ENCODE results near the gene DDN.

Gene DDN

DNA sequence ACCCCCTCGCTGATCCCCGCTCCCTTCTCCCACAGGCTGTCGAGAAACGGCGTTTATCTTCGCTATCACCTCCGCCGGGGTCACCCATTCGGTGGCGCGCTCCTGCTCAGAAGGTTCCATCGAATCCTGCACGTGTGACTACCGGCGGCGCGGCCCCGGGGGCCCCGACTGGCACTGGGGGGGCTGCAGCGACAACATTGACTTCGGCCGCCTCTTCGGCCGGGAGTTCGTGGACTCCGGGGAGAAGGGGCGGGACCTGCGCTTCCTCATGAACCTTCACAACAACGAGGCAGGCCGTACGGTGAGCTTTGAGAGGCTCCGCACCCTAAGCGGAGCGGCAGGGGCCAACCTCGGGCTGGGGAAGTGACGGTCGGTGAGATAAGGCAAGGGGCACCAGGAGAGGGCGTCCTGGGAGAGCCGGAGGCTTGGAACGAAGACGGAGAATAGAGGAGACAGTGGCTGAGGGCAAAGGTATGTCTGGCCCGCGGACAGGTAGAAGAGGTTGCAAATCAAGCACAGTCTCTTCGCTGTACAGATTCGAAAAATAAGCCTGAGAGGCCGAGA is 18.7 kb downstream of the DDN start:
- no peak for DNase-seq

DNA sequence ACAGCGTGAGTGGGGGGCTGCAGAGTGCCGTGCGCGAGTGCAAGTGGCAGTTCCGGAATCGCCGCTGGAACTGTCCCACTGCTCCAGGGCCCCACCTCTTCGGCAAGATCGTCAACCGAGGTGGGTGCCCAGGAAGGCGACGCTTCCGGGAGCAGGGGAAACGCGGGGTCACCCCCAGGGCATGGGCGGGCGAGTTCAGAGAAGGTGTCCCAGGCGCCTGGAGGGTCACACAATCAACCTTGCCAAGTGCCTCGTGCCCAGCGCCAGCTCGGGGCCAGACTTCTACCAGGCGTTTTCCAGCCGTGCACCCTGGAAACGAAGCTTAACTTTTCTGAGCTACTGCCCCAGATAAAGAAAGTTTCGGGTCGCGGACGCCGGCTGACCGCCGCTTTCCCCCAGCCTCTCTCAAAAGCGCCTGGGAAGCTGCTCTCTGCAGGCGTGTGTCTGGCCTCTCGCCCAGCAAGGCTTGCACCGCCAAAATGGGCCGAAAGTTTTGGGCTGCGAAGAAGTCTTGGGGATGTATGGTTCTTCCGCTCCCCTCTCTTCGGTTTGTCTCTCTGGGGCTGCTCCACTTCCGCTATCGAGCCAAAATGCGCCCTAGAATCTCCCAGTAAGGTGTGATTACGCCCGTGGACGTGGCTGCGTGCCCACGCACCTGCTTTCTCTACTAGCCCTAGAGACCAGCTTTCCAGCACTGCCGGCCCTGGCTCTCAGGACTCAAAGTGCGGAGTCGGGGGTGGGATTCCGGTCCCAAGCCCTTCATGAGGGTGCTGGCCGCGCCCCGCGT is 19.4 kb downstream of the DDN start:
- DNase-seq: no peak

DNA sequence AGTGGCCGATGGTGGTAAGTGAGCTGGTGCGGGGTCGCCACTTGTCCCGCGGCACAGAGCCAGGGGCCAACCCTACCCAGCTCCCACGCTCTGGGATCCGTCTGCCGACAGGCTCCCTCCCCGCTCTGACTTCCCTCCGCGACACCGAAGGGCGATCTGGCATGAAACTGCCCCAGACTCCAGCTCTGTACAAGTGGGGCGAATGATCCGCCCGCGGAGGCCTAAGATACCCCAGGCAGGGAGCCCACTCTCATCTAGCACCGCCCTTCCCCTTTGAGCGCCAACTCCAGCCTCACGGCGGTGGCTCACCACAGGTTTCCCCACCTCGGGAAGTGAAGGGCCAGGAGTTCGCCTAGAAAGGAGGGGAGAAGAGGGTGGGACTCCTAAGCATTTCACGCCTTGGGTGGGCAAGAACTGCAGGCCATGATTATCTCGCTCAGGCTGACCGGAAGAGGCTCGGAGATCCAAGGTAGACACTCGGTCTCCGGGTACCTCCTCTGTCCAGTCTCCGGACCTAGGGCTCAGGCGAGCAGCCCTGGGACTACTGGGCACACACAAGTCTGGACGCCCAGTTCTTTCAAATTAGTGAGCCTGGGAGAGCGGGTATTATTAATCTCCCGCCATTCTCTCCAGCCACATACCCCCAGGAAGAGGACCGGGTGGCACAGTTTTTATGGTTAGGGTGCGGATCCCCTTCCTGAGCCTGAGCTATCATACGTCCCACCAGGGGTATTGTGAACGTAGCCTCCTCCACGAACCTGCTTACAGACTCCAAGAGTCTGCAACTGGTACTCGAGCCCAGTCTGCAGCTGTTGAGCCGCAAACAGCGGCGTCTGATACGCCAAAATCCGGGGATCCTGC is 20.2 kb downstream of the DDN start:
- DNase-seq: no peak

DNA sequence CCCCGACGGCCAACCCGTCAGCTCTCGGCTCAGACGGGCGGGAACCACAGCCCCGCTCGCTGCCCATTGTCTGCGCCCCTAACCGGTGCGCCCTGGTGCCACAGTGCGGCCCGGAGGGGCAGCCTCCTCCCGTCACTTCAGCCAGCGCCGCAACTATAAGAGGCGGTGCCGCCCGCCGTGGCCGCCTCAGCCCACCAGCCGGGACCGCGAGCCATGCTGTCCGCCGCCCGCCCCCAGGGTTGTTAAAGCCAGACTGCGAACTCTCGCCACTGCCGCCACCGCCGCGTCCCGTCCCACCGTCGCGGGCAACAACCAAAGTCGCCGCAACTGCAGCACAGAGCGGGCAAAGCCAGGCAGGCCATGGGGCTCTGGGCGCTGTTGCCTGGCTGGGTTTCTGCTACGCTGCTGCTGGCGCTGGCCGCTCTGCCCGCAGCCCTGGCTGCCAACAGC is 20.9 kb downstream of the DDN start, which contains the start of gene WNT1:
Gene WNT1 (plus strand): TSS at position 32 of the 450 bp plus-strand sequence. CDS start 329 bp downstream, at position 361.
- no peak for DNase-seq

DNA sequence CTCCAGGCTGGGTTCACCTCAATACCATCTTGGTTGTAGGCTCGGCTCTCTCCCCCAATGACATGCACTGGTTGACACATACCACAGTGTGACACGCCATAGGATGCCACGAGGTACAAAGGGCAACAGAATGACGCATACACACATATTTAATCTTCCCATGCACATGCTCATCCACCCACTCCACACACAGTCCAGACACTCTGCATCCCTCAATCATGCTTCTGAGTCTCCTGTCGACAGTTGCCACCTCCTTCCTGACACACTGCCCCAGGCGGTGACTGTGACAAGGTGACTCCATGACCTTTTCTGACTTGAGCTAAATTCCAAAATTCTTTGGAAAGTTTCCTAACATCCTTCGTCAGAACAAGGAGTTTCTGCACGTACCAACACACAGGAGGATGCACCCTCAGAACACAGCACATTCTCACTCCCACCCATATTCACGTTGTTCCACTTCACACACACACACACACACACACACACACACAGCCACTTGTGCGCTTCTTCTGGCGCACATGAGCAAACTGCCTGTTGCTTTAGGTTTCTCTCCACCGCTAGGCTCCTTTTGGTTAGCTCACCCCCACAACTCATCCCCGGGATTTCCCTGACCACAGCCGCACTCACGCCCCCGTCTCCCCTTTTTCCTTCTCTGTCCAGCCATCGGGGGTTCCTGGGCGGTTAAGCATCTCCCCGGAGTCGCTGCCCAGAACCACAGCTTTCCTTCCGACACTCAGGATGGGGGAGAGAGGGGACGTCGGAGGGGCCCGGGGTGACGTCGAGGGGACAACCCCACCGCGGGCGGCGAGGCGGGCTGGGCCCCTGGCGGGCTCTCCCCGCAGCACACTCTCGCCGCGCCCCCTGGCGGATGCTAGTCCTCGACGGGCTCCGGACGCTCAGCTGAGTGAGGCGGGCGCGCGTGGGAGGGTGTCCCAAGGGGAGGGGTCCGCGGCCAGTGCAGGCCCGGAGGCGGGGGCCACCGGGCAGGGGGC is 21.6 kb downstream of the DDN start:
- DNase-seq: no peak

DNA sequence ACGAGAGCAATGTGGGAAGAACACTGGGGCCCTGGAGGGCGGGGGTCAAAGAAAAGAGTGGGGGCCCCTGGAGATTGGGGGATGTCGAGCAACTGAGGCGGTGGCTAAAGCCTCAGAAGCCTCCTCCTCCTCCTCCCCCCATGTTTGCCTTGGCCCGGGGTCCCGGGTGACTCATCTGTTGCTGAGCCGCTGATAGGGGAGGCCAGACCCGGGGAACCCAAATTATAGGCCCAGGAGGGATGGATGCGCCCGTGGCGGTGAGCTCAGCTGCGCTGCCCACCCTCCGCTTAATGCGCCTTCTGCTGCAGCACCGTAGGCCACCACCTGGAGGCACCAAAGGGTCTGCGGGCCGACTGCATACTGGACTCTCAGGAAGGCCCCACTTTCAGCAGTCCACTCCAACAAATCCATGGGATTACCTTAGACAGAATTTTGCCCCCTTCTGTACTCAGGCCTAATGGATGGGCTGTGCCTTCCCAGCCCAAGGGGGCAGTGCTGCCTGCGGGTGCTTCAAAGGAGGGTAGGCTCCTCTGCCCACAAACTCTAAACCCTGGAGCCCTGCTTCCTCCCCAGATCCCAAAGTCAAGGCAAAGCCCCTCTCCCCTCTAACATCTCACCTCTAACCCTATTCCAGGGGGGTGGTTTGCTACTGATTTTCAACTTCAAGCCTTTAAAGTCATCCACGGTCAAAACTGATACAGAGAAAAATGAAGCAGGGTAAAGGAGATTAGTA is 25.1 kb downstream of the DDN start:
- no peak for DNase-seq

DNA sequence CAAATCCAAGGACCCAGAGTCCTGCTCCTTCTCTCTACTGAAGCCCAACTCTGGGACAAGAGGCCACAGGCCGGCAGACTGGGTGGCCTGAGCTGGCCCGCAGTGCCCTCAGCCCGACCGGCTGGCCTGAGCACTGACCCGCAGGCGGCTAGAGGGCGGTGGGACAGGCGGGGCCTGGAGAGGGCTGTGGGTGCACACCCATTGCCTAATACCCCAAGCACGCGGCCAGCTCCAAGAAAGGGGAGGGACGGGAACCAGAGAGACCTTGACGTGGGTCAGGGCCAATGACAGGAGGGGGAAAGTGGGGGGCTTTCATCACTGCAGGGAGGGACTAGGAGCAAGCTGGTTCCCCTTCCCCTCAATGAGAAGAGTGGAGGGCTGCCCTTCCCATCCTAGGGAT is 25.6 kb downstream of the DDN start:
- no peak for DNase-seq

DNA sequence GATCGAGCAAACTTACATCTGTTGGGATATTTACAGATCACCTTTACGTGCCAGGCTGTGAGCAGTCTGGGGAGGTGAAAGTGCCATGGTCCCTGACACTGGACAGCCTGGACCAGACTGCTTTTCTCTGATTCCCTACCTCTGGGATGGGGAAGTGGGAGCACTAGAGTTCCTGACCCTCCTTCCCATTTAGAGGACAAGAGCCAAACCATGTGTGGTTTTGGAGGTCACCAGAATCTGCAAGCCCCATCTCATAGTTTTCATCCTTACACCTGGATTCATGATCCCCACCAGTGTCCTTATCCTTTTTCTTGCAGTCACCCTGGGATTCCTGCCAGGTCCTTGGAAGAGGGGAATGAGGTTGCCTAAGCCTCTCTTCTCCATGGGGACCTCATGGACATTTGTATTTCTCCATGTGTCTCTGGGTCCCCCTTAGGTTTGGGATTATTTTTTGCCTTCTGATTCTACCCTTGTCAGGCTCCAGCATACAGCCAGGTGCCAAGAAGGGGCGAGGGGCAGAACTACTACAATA is 26.2 kb downstream of the DDN start:
- DNase-seq: no peak

DNA sequence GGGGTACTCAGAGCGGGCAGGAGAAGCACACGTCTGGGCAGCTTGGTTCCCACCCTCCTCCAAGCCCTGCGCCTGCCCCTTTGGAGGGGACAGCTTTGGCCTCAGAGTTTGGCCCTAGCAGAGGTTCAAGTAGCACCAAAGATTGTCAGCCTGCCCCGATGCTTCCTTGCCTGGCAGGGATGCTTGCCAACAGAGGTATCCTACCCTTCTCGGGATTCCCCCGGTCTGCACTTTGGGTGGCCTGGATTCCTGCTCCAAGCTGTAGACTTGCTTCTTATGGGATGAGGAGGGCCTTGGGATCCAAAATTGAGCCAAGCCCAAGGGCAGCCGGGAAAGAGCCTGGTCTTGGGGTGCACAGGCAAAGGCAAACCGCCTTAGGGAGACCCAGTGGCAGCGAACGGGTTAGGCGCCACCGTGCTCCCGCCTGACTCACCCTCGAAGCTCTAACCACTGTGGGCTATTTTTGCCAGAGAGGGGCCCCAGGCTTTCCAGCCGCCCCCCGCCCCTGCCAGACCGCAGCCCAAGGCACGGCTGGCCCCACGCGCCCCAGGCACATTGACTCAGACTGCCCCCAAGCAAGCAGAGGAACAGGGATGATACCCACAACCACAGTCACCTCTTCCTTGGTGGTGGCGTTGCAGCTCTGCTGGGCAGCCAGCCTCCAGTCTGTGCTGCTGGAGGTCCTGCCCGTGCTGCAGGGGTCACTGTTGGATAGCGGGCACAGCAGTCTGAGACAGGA is 26.8 kb downstream of the DDN start:
- no peak for DNase-seq

DNA sequence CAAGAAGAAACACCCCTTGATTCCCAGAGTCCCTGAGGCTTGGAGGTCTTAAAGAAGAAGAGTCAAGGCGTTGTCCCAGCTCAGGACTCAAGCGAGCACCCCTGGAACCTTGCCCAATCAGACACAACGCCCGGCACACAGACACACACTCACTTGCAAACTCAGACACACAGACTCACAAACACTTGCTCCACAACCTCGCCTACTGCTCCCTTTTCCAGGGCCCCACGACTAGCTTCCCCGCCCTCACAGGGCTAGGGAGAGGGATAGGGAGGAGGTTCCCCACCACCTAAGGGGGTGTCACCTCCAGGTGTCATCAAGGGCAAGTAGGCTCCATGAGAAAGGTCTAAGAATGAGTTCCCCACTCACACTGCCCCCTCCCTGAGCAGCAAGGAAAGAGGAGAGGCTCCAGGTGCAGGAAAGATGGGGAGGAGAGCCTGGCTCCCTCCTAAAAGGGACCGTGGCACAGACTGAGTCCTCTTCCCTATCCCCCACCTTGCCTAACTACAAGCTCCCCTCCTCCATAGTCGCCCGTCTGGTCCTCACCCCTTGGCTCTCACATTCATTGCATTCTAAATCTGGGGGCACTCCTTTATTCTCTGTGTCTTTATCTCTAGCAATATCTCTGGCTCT is 28.4 kb downstream of the DDN start:
- DNase-seq: no peak

DNA sequence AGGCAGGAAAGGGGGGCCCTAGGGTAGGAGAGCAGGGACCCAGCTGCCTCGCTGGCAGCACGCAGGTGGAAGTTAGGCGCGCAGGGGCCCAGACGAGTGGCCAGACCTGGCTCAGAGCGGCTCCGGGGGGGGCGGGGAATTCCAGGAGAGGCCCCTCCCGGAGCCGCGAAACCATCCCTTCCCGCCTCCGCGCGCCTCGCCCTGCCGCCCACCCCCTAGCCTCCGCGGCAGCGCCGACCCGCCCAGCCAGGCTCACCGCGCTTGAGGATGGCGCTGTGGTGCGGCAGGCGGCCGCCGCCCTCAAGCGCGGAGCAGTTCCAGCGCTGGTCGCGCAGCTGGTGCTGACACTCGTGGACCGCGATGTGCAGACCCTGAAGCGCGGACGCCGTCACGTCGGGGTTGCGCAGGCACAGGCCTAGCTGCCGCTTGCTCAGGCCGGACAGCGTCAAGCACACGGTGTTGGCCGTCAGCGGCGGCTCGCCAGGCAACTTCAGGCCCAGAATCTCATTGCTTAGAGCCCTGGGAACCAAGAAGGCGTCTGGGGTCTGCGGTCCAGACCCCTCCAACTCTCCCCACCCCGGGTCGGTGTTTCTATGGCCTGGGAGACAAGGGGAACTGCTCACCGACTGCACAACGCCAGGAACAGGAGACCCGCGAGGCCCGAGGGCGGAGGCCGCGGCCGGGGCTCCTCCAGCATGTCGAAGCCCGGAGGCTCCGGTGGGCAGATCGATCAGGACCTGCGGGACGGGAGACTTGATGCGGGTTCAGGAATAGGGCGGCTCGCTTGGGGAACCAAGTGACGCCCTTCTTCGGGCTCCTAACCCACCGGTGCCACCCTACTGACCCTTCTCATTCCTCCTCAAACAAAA is 29.1 kb downstream of the DDN start:
- DNase-seq: no peak

DNA sequence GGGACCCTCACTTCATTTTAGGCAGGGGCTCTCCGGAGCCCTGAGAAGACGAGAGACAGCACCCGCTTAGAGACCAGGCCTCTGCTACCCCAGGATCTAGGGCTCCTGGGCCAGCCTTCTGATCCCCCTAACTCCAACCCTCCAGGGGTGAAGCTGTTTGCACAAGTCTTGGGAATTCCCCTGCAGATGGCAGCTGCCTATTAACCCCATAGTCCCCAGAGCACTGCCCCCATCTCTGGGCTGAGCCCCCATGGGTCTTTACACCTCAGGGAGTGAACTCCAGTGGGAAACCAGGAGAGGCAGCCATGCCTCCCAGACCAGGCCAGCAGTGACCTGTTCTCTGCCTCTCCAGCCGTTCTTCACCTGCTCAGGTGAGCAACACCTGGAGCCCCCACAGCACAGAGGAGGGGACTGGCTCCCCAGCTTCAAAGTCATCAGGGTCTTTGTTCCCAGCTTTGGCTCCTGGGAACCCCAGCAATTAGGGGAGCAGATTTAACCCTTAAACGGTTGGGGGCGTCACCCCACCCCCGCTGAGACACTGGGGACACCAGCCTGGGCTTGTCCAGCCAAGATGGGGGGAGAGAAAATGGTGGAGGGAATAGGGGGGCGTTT is 29.9 kb downstream of the DDN start:
- no peak for DNase-seq

DNA sequence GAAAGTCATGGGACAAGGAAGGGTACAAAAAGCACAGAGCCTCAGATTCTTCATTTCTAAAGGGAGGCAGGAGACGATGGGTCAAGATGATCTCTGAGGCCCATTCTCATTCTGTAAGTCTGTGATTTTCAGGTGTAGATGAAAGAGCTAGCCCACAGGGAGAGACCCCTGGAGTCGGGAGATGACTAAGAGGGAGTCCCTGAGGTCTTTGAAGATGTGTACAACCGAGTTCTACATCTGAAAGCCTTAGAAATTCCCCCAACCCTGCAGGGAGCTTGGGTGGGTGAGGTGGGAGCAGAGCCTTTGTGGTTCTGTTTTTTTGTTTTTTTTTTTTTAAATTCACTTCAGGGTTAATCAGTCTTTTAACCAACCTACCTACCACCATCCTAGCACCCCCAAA is 30.7 kb downstream of the DDN start:
- no peak for DNase-seq

DNA sequence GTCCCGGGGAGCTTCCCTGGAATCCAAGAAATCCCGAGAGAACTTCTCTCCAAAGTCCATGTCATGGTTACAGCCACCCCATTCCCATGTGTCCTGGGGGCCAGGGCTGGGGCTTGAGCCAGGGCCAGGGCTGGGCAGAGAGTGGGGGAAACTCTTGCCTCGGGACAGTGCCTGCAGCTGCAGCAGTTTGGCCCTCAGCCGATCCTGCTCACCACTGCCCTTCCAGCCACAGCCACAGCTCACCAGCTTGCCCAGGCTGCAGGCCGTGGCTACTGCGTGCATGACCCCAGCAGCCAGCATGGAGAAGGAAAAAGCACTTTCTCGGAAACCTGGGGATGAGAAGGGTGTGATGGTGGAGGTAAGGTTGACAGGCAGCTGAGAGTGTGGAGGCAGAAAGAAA is 31.2 kb downstream of the DDN start:
- DNase-seq: no peak

DNA sequence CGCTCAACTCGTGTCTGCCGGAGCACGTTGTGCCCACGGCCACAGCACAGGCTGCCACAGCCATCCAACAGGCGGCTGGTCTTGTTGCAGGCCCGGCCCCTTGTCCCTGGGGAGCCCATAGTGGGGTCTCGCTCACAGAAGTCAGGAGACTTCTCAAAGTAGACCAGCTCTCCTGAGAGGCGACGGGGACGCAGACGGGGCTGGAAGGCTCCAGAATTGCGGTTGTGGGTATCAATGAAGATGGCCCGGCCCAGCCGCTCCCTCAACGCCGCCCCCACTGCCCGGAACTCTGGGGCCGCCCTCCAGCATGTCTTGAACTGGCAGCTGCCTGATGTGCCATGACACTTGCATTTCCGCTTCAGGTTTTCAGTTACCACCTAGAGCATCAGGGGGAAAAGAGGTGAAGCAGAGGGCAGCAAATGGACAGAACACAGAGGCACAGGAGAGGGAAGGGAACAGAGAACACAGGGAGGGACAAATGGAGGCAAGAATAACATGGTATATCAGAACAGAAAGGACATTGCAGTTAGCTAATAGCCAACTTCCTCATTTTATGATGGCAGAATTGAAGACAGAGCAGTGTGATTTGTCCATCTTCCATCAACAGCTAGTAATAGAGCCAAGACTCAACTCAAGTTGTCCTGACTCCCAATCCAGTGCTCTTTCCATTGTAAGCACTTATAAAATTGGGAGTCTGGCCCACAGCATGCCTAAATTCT is 32.8 kb downstream of the DDN start:
- DNase-seq: no peak

DNA sequence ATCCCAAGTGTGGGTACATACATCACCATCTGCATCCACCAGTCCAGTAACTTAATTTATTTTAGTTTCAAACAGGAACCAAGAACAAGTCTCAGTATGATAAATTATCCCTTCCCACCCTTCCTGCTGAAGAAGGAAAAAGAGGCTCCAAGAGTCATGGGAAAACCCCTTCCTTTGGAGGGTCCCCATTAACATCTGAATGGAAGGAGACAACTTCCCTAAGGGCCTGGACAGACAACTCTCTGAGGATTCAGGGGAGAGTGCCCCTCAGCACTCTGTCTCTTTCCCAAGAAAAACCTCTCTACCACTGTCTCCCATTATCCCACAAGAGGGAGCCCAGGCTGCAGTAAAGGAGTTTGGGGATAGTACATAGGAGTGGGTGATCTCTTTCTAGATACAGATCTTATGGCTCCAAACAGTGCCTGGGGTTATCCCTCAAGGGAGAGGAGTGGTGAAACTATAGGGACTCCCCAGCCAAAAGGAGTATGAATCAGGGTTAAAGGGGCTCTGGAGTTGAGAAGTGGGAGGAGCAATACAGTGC is 33.8 kb downstream of the DDN start:
- no peak for DNase-seq

DNA sequence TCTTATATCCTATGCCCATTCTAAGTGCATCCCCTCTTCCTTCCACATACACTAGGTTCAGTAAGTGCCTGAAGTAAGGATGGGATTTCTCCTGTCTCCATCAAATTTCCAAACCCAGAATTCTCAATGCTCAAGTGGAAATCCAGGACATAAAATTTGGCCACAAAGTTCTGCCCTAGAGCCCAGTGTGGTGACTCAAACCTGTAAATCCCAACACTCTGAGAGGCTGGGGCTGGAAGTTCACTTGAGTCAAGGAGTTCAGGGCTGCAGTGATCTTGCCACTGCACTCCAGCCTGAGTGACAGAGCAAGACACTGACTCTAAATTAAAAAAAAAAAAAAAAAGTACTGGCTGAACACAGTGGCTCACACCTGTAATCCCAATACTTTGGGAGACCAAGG is 37.4 kb downstream of the DDN start:
- no peak for DNase-seq

DNA sequence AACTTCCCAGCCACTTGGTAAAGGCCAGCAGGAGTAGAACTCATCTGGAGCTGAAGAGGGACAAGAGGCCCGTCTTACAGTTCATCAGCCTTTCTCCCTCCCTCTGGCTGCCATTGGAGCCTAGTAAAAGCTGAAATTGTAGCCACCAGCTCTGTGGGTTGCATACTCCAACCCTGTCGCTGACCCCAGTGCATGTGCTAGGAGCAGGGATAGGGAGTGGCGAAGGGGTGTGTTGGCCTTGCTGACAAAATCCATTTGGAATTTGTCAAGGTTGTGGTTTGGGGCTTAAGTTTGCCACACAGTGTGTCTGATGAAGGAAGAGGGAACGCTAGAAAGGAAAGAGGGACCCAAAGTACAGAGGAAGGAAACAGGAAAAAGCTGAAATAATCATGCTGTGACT is 37.8 kb downstream of the DDN start:
- DNase-seq: no peak

Measured in NCI-H510A (cell line).